Liver (tissue), 3 donors: Measurements from ENCODE around the gene CLIC3.

Experiments
- CTCF ChIP-seq: fragments of 150-350 bp; IDR thresholded peaks from 2 replicates; pipeline ENCODE4 v1.5.1; 2017; ENCODE audit warnings: improper control_type of control experiment, low read depth, low read length; ENCODE audit not compliant: missing input control
- EGR1 ChIP-seq, 2 donors: IDR thresholded peaks; 2 replicates each; pipeline ENCODE4 v1.6.1; 2016 to 2018; ENCODE audit warnings: antibody characterized with exemption in 2 of 2, low read depth in 2 of 2
- MAX ChIP-seq: IDR thresholded peaks from 2 replicates; pipeline ENCODE4 v1.6.1; 2016; ENCODE audit warnings: antibody characterized with exemption
- NR2F2 ChIP-seq: IDR thresholded peaks from 2 replicates; pipeline ENCODE4 v1.6.1; 2016; ENCODE audit warnings: antibody characterized with exemption
- RAD21 ChIP-seq, 2 donors: IDR thresholded peaks; 2 replicates each; pipeline ENCODE4 v1.6.1; 2016; ENCODE audit warnings: antibody characterized with exemption in 2 of 2, mild to moderate bottlenecking in 2 of 2
- TAF1 ChIP-seq: conservative IDR thresholded peaks from 2 replicates; pipeline ENCODE4 v1.6.1; 2016; ENCODE audit warnings: antibody characterized with exemption, mild to moderate bottlenecking
- YY1 ChIP-seq: IDR thresholded peaks from 2 replicates; pipeline ENCODE4 v1.6.1; 2016; ENCODE audit warnings: antibody characterized with exemption, mild to moderate bottlenecking
- donor health status: healthy.
- donor health status: healthy.

GRCh38 chr9:136960212-136960937 lies 36.0 kb downstream of the CLIC3 start:
- TF ChIP-seq MAX (no peak), CTCF (no peak), RAD21 (IDR thresholded peaks at IDR 0.05) (no peak), NR2F2 (no peak), EGR1 (IDR thresholded peaks at IDR 0.05; ENCODE audit: low read depth in 2 of 2) (no peak), YY1 (no peak), TAF1 (no peak)
